ENCODE results near the gene GRIN2A. TPM values are rescaled to one million over a fixed set of nuclear protein-coding genes. Genes with fewer than 3 reads are reported as not detected.

The GRIN2A gene
- total RNA-seq, 4 donors from 2014 or later: 0.35 to 7.4 (median 1.5) TPM

DNA sequence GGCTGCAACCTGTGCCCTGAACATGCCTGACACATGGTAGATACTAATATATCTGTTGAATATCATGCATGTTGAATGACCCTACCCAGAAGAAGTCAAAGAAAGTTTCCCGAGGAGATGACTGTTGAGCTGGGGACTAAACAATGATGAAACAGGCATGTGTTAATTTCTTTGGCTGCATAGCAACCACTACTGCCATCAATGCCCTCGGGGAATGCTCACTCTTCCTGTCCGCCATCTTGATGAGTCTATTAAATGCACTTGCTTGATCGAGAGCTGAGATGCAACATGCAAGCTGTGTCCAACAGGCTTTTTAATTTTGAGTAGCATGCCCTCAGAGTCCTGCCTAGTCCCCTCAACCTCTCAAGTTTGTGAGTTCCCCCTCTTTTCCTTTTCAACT lies 31.3 kb downstream of the GRIN2A start:
- Histone ChIP-seq H3K27ac (no peak overlapping the region), H3K4me3 (no peak overlapping the region), H3K27me3 (no peaks in the 10 kb centered on the region), H3K9me3 (no peaks in the 10 kb centered on the region), H3K36me3 (no peaks in the 10 kb centered on the region), H3K4me1 (no peaks in the 10 kb centered on the region)
- no peak for DNase-seq
- TF ChIP-seq POLR2A (IDR thresholded peaks at IDR 0.05): no peak
- TF ChIP-seq, protein P1, sequence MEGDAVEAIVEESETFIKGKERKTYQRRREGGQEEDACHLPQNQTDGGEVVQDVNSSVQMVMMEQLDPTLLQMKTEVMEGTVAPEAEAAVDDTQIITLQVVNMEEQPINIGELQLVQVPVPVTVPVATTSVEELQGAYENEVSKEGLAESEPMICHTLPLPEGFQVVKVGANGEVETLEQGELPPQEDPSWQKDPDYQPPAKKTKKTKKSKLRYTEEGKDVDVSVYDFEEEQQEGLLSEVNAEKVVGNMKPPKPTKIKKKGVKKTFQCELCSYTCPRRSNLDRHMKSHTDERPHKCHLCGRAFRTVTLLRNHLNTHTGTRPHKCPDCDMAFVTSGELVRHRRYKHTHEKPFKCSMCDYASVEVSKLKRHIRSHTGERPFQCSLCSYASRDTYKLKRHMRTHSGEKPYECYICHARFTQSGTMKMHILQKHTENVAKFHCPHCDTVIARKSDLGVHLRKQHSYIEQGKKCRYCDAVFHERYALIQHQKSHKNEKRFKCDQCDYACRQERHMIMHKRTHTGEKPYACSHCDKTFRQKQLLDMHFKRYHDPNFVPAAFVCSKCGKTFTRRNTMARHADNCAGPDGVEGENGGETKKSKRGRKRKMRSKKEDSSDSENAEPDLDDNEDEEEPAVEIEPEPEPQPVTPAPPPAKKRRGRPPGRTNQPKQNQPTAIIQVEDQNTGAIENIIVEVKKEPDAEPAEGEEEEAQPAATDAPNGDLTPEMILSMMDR (IDR thresholded peaks at IDR 0.05): no peak

DNA sequence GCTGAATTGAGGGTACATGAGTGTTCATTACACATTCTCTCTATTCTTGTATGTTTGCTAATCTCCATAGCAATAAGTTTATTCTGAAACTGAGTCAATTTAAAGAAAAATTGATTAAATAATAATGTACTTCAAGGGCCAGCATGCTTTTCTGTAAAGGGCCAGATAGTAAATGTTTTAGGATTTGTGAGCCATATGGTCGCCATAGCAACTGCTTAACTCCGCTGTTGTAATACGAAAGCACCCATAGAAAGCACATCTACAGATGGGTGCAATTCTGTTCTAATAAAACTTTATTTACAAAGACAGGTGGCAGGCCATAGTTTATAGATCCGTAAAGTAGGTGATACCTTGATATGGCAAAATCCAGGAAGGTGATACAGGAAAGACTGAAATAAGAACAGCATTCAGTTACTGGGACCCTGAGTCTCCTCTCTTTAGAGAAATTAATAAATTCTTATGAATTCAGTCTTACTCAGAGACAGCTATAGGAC lies 36.6 kb downstream of the GRIN2A start:
- Histone ChIP-seq H3K27ac (no peak overlapping the region), H3K27me3 (no peaks in the 10 kb centered on the region), H3K4me1 (no peaks in the 10 kb centered on the region), H3K36me3 (no peaks in the 10 kb centered on the region), H3K4me3 (no peak overlapping the region), H3K9me3 (no peaks in the 10 kb centered on the region)
- TF ChIP-seq, protein P1 (IDR thresholded peaks at IDR 0.05): no peak
- TF ChIP-seq POLR2A (IDR thresholded peaks at IDR 0.05): no peak
- no peak for DNase-seq

DNA sequence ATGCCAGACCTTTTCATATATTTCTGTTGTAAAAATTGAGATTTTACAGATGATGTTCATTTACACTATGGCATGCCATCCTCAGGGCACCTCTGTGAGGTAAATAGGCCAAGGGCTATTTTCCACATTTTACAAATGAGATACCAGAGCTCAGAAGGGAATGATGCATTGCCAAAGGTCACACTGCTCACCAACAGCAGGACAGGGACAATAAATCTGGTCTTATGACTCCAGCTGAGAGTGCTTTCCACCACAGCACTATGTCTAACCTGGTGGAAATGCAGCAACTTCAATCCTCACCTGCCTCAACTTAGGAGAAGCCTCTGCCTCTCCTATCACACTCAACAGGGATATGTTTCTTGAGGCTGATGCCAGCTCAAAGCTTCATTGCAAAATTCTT lies 40.6 kb downstream of the GRIN2A start:
- Histone ChIP-seq H3K27ac (no peak overlapping the region), H3K9me3 (no peaks in the 10 kb centered on the region), H3K36me3 (no peaks in the 10 kb centered on the region), H3K27me3 (no peaks in the 10 kb centered on the region), H3K4me3 (no peak overlapping the region), H3K4me1 (no peaks in the 10 kb centered on the region)
- no peak for TF ChIP-seq POLR2A (IDR thresholded peaks at IDR 0.05)
- TF ChIP-seq, protein P1 (IDR thresholded peaks at IDR 0.05): no peak
- DNase-seq: no peak

DNA sequence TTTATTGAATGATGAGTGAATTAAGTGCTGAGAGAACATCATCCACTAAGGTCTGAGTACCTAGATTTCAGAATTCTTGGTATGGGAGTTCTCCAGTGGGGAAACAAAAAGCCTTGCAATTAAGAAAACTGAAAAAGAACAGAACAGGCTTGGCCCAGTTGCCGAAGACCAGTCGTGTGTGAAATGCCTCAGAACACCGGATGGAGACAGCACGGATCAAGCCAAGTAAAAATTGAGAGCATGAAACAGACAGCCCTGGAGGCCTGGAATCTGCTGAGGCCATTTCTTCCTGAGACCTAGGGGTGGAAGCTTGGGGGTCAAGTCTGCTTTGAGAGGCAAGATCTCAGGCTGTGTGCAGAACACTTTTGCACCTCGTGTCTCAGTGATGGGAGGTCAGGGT lies 43.3 kb downstream of the GRIN2A start:
- no peak for DNase-seq
- Histone ChIP-seq H3K4me3 (no peak overlapping the region), H3K27ac (no peak overlapping the region), H3K4me1 (no peaks in the 10 kb centered on the region), H3K36me3 (no peaks in the 10 kb centered on the region), H3K27me3 (no peaks in the 10 kb centered on the region), H3K9me3 (no peaks in the 10 kb centered on the region)
- no peak for TF ChIP-seq POLR2A (IDR thresholded peaks at IDR 0.05)
- TF ChIP-seq, protein P1 (IDR thresholded peaks at IDR 0.05): no peak

DNA sequence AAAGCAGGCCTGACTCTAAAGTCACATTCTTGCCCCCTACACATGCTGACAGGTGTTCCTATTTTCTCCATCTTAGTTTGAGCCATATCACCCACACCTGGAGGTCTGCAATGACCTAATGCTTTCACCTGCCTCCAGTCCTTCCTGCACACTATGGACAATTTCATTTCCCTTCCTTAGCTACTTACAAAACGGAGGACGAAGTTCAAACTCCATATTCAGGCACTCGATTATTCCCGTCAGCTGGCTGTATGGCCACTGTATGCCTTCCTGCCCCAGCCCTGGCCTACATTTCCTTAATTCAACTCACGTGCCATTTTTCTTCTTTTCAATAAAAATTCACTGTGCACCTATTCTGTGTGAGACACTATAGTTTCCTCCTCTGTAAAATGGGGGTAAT lies 44.9 kb downstream of the GRIN2A start:
- TF ChIP-seq, protein P1 (IDR thresholded peaks at IDR 0.05): no peak
- TF ChIP-seq POLR2A (IDR thresholded peaks at IDR 0.05): no peak
- Histone ChIP-seq H3K36me3 (no peaks in the 10 kb centered on the region), H3K27ac (no peak overlapping the region), H3K27me3 (no peaks in the 10 kb centered on the region), H3K9me3 (no peaks in the 10 kb centered on the region), H3K4me3 (no peak overlapping the region), H3K4me1 (no peaks in the 10 kb centered on the region)
- no peak for DNase-seq

DNA sequence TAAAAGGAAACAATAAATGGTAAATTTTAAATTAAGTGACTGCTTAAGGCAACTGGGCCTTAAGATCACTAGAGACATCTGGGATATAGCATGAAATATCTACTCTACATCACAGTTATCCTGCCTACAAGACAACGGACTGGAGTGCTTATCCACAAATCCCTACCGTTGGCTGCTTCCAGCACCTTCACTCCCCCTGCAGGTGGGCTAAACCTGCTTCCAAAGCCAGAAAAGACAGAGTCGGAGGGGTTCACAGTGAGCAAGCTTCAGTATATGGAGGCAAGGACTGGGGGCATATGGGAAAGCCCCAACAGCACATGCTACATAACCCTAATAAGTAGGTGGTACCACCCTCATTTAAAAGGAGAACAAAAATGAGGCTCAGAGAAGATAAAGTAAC lies 45.3 kb downstream of the GRIN2A start:
- Histone ChIP-seq H3K4me1 (no peaks in the 10 kb centered on the region), H3K9me3 (no peaks in the 10 kb centered on the region), H3K27ac (no peak overlapping the region), H3K36me3 (no peaks in the 10 kb centered on the region), H3K4me3 (no peak overlapping the region), H3K27me3 (no peaks in the 10 kb centered on the region)
- TF ChIP-seq, protein P1 (IDR thresholded peaks at IDR 0.05): no peak
- no peak for TF ChIP-seq POLR2A (IDR thresholded peaks at IDR 0.05)
- no peak for DNase-seq

Data from Peyer's patch (tissue), 4 donors.